HAP-1 (cell line): Measurements from ENCODE around the gene EVL.
"Not testable (repeated sequence)": the region's sequence is repeated elsewhere in the genome, so short reads cannot be mapped to it uniquely, and the experiment has no call there.

ENCODE experiments used
- DNase-seq, 2 experiments: peaks; one replicate each; pipeline ENCODE4 v3.0.0-alpha.2; 2016 to 2020; ENCODE audit warnings: low spot score in 2 of 2
- H3K27me3 ChIP-seq: fragments of 250-450 bp; sonication (Bioruptor Pico); 2 replicates; pipeline ENCODE4 v1.5.1; 2020; ENCODE audit warnings: low read depth, mild to moderate bottlenecking, moderate library complexity
- H3K36me3 ChIP-seq: fragments of 250-450 bp; sonication (Bioruptor Pico); replicated peaks from 2 replicates; pipeline ENCODE4 v1.5.1; 2020; ENCODE audit warnings: mild to moderate bottlenecking
- H3K4me1 ChIP-seq: fragments of 250-450 bp; sonication (Bioruptor Pico); 2 replicates; pipeline ENCODE4 v1.5.1; 2020; ENCODE audit warnings: mild to moderate bottlenecking
- H3K4me3 ChIP-seq: fragments of 250-450 bp; sonication (Bioruptor Pico); 2 replicates; pipeline ENCODE4 v1.5.1; 2020; ENCODE audit warnings: mild to moderate bottlenecking, moderate library complexity
- H3K9me3 ChIP-seq: fragments of 250-450 bp; sonication (Bioruptor Pico); 2 replicates; pipeline ENCODE4 v1.5.1; 2020; ENCODE audit warnings: mild to moderate bottlenecking, moderate library complexity
- in situ Hi-C: fragments of 300-500 bp; cut with MboI; formaldehyde crosslinking; loops from 3 replicates; pipeline ENCODE4 v1.14.3; 2020; ENCODE audit warnings: low sequenced_read_pairs, inconsistent platforms, mixed read lengths

EVL gene, protein sequence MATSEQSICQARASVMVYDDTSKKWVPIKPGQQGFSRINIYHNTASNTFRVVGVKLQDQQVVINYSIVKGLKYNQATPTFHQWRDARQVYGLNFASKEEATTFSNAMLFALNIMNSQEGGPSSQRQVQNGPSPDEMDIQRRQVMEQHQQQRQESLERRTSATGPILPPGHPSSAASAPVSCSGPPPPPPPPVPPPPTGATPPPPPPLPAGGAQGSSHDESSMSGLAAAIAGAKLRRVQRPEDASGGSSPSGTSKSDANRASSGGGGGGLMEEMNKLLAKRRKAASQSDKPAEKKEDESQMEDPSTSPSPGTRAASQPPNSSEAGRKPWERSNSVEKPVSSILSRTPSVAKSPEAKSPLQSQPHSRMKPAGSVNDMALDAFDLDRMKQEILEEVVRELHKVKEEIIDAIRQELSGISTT

DNA sequence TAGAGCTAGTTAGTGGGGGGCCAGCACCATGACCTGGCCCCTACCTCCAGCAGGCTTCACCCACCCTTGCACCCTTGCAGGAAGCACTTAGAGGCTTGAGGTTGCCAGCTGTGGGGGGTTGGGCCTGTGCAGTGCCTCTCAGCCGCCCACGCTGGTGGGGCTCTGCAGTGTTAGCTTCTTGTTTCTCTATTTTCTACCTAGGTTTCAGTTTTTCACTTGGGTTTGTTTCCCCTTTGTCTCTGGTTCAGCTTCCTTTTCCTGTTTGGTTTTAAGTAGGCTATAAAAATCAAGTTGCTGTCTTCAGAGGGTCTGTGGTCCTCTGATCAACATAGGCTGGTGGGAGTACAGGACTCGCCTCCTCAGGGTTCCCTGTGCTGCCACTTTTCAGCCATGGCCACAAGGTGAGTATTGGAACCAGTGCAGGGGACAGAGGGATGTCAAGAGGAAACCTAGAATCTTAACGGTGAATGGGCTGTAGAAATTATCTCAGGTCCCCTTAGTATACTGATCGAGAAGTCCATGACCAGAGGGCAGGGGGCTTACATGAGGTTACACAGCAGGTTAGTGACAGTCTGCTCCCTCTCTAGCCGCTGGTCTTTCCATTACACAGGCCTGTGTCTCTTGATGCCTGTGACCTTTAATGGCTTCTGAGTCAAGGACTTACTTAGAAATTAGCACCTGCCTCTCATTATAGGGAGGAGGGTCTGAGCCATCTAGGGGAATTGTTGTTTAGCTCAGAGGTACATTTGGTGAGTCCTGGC lies at the start of gene EVL:
EVL (plus strand) TSS at position 312 of the 761 bp plus-strand sequence; CDS start at position 391, 79 bp downstream.
- H3K36me3 ChIP-seq: no peaks in the 10 kb centered on the region
- no peaks in the 10 kb centered on the region for H3K9me3 ChIP-seq
- no peaks in the 10 kb centered on the region for H3K4me1 ChIP-seq
- in situ Hi-C loops: no loop called here
- no peak within 1 kb of the TSS for H3K4me3 ChIP-seq
- H3K27me3 ChIP-seq: no peaks in the 10 kb centered on the region
- DNase-seq: no peak

DNA sequence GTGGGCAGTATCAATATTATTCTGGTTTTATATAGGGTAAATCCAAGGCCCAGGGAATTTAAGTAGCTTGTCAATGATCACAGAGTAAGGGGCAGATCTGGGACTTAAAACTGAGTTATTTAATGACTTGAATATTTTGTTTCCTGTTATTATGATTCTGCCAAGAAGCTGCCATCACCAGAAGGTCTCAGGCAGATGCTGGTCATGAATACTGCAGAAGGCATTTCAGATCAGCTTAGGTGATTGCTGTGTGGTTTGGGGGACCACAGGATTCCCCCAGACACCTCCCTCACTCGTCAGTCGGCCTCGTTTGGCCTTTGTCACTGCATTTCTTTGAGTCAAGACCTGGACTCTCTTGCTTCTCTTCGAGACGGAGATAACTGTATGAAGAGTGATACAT lies 47.7 kb upstream of the EVL start:
- Histone ChIP-seq H3K9me3 (no peaks in the 10 kb centered on the region), H3K4me3 (no peak overlapping the region), H3K36me3 (no peaks in the 10 kb centered on the region), H3K4me1 (no peaks in the 10 kb centered on the region; the same call in 1 of the 2 replicates), H3K27me3 (no peaks in the 10 kb centered on the region)
- DNase-seq: no peak
- in situ Hi-C loops: no loop called here

DNA sequence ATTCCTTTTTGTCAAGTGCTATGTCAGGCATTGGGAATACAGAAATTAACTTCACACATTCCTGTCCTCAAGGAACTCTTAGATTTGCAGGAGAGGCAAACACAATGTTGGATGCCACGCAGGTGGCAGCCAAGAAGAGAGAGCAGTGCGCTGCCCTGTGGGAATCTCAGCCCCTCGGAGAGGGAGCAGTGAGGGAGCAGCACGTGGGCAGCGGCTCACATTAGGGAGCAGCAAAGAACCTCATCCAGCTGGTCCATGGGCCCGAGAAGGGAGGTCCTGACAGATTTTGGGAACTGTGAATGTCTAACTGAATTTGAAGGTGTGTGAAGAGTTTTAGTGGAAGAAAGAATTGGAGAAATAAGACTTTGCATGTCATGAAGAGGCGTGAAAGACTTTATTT lies 47.2 kb upstream of the EVL start:
- in situ Hi-C loops: no loop called here
- DNase-seq: no peak

DNA sequence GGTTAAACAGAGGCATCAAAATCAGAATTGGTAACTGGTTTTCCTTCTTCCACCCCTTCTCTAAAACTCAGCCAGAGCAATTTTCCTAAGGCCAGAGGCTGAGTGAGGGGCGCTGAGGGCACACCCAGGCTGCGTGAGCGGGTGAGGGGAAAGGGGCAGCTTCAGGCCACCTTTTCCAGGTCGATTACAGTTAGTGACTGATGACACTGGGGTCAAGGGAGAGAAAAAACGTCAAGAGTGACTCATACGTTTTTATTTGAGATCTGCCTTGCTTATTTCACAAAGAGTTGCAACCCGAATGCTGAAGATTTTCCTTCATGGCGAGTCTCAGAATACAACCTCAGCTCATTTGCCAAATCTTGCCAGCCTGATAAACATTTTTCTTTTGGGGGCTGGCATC lies 46.7 kb upstream of the EVL start:
- H3K4me1 ChIP-seq: no peaks in the 10 kb centered on the region; the same call in 1 of the 2 replicates
- H3K27me3 ChIP-seq: no peaks in the 10 kb centered on the region
- no peak overlapping the region for H3K4me3 ChIP-seq
- H3K9me3 ChIP-seq: no peaks in the 10 kb centered on the region
- H3K36me3 ChIP-seq: no peaks in the 10 kb centered on the region
- DNase-seq: no peak
- in situ Hi-C loops: no loop called here

More for the DNA sequence above, 47.2 kb upstream of the EVL start:
- Histone ChIP-seq H3K27me3 (no peaks in the 10 kb centered on the region), H3K9me3 (no peaks in the 10 kb centered on the region), H3K4me1 (no peaks in the 10 kb centered on the region; the same call in 1 of the 2 replicates), H3K36me3 (no peaks in the 10 kb centered on the region), H3K4me3 (no peak overlapping the region)

DNA sequence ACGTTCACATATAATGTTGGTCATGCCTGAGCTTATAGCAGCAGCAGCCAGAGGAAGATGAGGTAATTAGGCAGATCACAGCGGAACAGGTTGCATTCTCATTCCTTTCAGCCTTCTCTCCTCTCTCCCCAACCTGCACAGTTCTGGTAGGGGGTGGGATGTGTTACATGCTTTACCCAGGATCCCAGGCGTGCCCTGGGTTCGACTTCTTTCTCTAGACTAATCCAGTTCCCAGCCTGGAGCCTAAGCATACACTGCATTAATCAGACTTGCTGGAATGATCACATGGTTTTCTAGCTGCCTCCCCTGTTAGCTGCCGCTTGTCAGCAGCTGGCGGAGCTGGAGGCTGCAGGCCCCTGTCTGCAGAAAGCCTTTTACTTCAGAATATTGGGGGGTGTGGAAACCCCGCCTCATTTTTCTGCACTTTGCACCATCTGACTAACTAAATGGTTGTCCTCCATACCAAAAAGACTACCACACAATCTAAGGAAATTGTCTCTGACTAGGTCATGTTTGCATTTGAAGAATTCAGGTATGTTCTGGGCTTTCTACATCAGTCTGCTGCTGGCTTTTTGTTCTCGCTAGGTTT lies 46.0 kb upstream of the EVL start:
- no peaks in the 10 kb centered on the region for H3K9me3 ChIP-seq
- in situ Hi-C loops: no loop called here
- H3K27me3 ChIP-seq: no peaks in the 10 kb centered on the region
- H3K36me3 ChIP-seq: no peaks in the 10 kb centered on the region
- H3K4me3 ChIP-seq: no peak overlapping the region
- no peaks in the 10 kb centered on the region; the same call in 1 of the 2 replicates for H3K4me1 ChIP-seq
- DNase-seq: no peak

DNA sequence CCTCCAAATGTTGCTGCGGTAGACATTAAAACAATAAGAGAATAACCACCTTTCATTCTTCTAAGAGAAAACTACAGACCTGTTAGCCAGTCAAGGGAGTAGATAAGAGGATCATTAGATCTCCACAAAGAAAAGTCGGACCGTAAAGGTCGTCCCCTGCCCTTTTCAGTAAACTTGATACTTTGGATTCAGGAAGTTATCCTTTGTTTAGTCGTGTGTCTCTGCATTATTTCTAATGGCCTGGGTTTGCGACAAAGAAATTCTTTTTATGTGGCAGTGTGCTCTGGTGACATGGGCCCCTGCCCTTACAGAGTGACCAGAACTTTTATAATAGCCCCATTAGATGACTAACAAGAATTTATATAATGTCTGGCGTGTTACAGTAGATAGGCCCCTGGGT lies 44.6 kb upstream of the EVL start:
- no peaks in the 10 kb centered on the region for H3K27me3 ChIP-seq
- in situ Hi-C loops: no loop called here
- no peaks in the 10 kb centered on the region for H3K9me3 ChIP-seq
- no peaks in the 10 kb centered on the region for H3K36me3 ChIP-seq
- no peak overlapping the region for H3K4me3 ChIP-seq
- no peak for DNase-seq
- no peaks in the 10 kb centered on the region; the same call in 1 of the 2 replicates for H3K4me1 ChIP-seq

DNA sequence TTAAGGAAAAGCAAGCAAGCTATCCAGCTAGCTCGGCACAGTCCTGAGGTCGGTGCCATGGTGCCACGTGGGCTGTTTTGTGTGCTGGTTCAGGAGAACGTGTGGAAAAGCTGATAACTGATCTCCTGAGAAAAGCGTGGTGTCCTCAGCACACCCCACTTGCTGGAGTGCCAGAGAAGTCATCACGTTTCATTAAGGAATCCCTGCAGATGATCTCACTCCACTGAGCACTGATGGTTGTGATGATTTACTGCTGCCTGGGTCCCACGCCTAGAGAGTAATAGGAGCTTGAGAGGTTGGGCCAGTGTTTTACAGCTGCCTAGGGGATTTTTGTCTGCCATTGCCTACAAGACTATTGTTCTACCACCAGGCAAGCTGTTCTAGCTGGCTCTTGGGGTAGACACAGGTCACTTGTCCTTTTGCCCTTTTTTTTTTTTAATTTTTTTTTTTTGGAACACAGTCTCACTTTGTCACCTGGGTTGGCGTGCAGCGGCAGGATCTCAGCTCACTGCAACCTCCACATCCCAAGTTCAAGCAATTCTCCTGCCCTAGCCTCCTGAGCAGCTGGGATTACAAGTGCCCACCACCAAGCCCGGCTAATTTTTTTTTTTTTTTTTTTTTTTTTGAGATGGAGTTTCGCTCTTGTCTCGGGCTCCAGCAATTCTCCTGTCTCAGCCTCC lies 42.3 kb upstream of the EVL start:
- no peaks in the 10 kb centered on the region for H3K36me3 ChIP-seq
- in situ Hi-C loops: no loop called here
- no peaks in the 10 kb centered on the region for H3K27me3 ChIP-seq
- DNase-seq: no peak
- no peaks in the 10 kb centered on the region; the same call in 1 of the 2 replicates for H3K4me1 ChIP-seq
- no peaks in the 10 kb centered on the region for H3K9me3 ChIP-seq
- H3K4me3 ChIP-seq: no peak overlapping the region

DNA sequence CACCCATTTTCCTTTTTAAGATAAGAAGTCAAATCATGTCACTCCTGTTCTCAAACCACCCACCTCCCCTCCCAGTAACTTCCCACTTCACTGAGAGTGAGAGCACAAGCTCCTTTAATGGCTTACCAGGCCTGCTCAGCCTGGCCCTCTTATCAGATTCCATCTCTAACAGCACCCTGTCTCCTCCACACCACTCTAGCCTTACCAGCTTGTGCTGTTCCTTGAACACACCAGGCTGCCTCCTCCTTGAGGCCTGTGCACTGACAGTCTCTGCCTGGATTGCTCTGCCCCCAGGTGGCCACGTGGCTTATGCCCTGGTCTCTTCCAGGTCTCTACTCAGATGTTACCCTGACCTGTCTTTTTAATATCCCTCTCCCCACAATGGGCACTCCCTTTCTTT lies 40.1 kb upstream of the EVL start:
- H3K36me3 ChIP-seq: no peaks in the 10 kb centered on the region
- DNase-seq: peak in 1 of 2 experiments; percentile 26
- no peaks in the 10 kb centered on the region; the same call in 1 of the 2 replicates for H3K4me1 ChIP-seq
- H3K9me3 ChIP-seq: no peaks in the 10 kb centered on the region
- H3K4me3 ChIP-seq: no peak overlapping the region
- in situ Hi-C loops: no loop called here
- no peaks in the 10 kb centered on the region for H3K27me3 ChIP-seq

DNA sequence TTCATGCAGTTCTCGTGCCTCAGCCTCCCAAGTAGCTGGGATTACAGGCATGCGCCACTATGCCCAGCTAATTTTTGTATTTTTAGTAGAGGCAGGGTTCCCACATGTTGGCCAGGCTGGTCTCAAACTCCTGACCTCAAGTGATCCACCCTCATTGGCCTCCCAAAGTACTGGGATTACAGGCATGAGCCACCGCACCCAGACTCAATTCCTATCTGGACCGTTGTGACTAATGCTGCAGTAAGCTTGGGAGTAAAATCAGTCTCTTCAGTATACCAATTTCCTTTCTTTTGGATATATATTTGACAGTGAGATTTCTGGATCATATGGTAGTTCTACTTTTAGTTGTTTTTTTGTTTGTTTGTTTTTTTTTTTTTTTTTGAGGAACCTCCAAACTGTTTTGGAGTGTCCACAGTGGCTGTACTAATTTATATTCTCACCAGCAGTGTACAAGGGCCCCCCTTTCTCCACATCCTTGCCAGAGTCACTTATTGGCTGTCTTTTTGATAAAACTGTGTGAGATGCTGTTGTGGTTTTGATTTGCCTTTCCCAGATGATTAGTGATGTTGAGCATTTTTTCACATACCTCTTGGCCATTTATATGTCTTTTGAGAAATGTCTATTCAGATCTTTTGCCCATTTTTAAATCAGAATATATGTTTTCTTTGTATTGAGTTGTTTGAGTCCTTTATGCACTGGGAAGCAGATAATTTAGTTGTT lies 37.3 kb upstream of the EVL start:
- Histone ChIP-seq H3K36me3 (no peaks in the 10 kb centered on the region), H3K4me1 (no peaks in the 10 kb centered on the region), H3K9me3 (no peaks in the 10 kb centered on the region), H3K4me3 (no peak overlapping the region), H3K27me3 (no peaks in the 10 kb centered on the region)
- in situ Hi-C loops: no loop called here
- DNase-seq: no peak

DNA sequence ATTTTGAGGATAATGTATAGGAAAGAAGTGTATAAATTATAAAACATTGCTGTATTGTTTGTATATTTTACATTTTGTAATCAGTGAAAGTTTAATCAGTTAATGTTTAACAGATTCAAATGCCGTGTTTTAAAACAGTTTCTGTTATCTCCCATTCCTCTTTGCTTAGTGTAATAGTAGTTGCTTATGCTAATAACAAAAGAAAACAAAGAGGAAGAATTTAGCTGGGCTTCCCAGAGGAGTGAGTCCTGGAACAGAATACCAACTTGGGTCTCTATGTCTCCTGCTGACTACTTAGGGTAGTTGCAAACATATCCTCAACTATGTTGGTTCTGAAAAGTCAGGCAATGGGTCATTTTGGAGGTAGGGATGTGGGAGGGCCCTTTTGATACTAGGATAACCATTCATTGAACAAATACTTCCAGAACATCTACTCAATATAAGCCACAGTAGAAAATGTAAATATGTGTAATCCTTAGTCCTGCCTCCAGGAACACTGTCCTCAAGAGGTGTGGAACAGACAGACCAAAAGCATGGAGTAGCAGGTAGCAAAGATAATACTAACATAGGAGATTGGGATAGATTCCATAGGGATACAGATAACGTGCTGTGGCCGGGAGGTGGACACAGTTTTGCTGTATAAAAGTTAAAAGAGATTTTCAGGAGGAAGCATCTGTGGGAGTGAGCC lies 36.1 kb upstream of the EVL start:
- DNase-seq: no peak
- no peaks in the 10 kb centered on the region for H3K4me1 ChIP-seq
- no peaks in the 10 kb centered on the region for H3K27me3 ChIP-seq
- H3K36me3 ChIP-seq: no peaks in the 10 kb centered on the region
- in situ Hi-C loops: no loop called here
- H3K9me3 ChIP-seq: no peaks in the 10 kb centered on the region
- H3K4me3 ChIP-seq: no peak overlapping the region

DNA sequence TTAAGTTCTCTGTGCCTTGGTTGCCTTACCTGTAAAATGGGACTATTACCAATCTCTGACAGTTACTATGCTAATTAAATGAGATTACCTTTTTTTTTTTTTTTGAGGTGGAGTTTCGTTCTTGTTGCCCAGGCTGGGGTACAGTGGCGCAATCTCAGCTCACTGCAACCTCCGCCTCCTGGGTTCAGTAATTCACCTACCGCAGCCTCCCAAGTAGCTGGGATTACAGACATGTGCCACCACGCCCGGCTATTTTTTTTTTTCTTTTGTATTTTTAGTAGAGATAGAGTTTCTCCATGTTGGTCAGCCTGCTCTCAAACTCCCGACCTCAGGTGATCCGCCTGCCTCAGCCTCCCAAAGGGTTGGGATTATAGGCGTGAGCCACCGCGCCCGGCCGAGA lies 35.2 kb upstream of the EVL start:
- H3K9me3 ChIP-seq, DNase-seq, H3K4me3 ChIP-seq, H3K27me3 ChIP-seq, H3K4me1 ChIP-seq, in situ Hi-C loops, H3K36me3 ChIP-seq: not testable (repeated sequence)

DNA sequence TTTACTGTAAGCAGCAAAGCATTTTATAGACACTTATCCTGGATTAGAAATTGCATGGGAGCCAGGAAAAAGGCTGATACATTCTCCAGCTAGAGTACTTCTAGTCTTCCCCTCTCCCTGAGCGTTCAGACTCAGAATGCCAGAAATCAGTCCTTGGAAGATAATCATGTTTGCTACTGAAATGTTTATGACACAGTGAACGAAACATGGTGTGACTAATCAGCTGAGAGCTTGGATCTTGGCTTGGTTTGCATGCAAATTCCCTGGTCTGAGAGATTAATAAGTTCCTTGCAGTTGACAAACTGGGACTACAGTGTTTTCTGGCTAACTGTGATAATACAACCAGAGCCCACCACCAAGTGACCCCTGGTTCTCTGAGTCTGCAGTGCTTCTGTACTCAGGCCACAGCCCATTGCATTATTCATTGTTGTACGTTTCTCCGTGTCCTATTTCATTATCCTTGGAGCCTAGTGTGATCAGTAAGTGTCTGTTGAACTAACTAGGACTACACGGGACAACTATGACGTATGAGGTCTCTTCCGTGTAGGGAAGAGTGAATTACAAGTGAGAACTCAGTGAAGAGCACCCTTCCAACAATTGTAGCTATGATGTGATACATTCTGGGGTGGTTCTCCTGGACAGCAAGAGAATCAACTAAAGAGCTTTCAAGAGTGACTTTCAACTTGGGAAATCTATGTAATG lies 34.6 kb upstream of the EVL start:
- Histone ChIP-seq H3K27me3 (no peaks in the 10 kb centered on the region), H3K4me1 (no peaks in the 10 kb centered on the region), H3K36me3 (no peaks in the 10 kb centered on the region), H3K9me3 (no peaks in the 10 kb centered on the region), H3K4me3 (no peak overlapping the region)
- no peak for DNase-seq
- in situ Hi-C loops: no loop called here
